ENCODE data around the gene MROH2A.
A peak's percentile ranks its signal among the peaks of the same experiment; 100 is the strongest.

The MROH2A gene

GRCh38 chr2:233810385-233810784 lies 32.3 kb downstream of the MROH2A start:
- Mint-ChIP-seq H3K9me3 (no peaks in the 10 kb centered on the region), H3K4me3 (no peak overlapping the region), H3K36me3 (ENCODE audit: low read depth) (no peaks in the 10 kb centered on the region), H3K27me3 (ENCODE audit: low read depth, poor library complexity) (peaks cover 34% of the 10 kb centered on the region), H3K4me1 (peaks cover 7% of the 10 kb centered on the region), H3K27ac (no peak overlapping the region)
- DNase-seq: no peak
- no peak for TF ChIP-seq CTCF (IDR thresholded peaks at IDR 0.05)

GRCh38 chr2:233811087-233811486 lies 33.0 kb downstream of the MROH2A start:
- Mint-ChIP-seq H3K4me3 (no peak overlapping the region), H3K27me3 (ENCODE audit: low read depth, poor library complexity) (peaks cover 30% of the 10 kb centered on the region), H3K4me1 (peaks cover 7% of the 10 kb centered on the region), H3K27ac (no peak overlapping the region), H3K36me3 (ENCODE audit: low read depth) (no peaks in the 10 kb centered on the region), H3K9me3 (no peaks in the 10 kb centered on the region)
- no peak for TF ChIP-seq CTCF (IDR thresholded peaks at IDR 0.05)
- DNase-seq: no peak

GRCh38 chr2:233811732-233812131 lies 33.6 kb downstream of the MROH2A start:
- peaks cover 26% of the 10 kb centered on the region for H3K27me3 Mint-ChIP-seq (ENCODE audit: low read depth, poor library complexity)
- H3K9me3 Mint-ChIP-seq: no peaks in the 10 kb centered on the region
- no peak overlapping the region for H3K4me3 Mint-ChIP-seq
- H3K36me3 Mint-ChIP-seq (ENCODE audit: low read depth): no peaks in the 10 kb centered on the region
- DNase-seq: no peak
- TF ChIP-seq CTCF (IDR thresholded peaks at IDR 0.05): no peak
- H3K27ac Mint-ChIP-seq: no peak overlapping the region
- peaks cover 13% of the 10 kb centered on the region for H3K4me1 Mint-ChIP-seq

GRCh38 chr2:233813236-233814055 lies 35.3 kb downstream of the MROH2A start:
- Mint-ChIP-seq H3K9me3 (no peaks in the 10 kb centered on the region), H3K4me1 (peaks cover 25% of the 10 kb centered on the region), H3K4me3 (no peak overlapping the region), H3K27ac (peak overlapping the region; percentile 71), H3K36me3 (ENCODE audit: low read depth) (no peaks in the 10 kb centered on the region), H3K27me3 (ENCODE audit: low read depth, poor library complexity) (peaks cover 26% of the 10 kb centered on the region)
- no peak for TF ChIP-seq CTCF (IDR thresholded peaks at IDR 0.05)
- no peak for DNase-seq

- H3K4me1 Mint-ChIP-seq: peaks cover 25% of the 10 kb centered on the region
- no peaks in the 10 kb centered on the region for H3K9me3 Mint-ChIP-seq
- H3K4me3 Mint-ChIP-seq: no peak overlapping the region
- H3K27ac Mint-ChIP-seq: no peak overlapping the region
- DNase-seq: no peak
- TF ChIP-seq CTCF (IDR thresholded peaks at IDR 0.05): no peak
- peaks cover 23% of the 10 kb centered on the region for H3K27me3 Mint-ChIP-seq (ENCODE audit: low read depth, poor library complexity)
- H3K36me3 Mint-ChIP-seq (ENCODE audit: low read depth): no peaks in the 10 kb centered on the region
Measured at GRCh38 chr2:233814056-233814835, 36.1 kb downstream of the MROH2A start.
